Hippocampal formation (tissue), 2 donors: ENCODE results near the gene EIF4A2.

Experiments
- DNase-seq, 2 donors: peaks; one replicate each; lab custom pipeline; 2025; lab: John Stamatoyannopoulos, UW

Gene EIF4A2

DNA sequence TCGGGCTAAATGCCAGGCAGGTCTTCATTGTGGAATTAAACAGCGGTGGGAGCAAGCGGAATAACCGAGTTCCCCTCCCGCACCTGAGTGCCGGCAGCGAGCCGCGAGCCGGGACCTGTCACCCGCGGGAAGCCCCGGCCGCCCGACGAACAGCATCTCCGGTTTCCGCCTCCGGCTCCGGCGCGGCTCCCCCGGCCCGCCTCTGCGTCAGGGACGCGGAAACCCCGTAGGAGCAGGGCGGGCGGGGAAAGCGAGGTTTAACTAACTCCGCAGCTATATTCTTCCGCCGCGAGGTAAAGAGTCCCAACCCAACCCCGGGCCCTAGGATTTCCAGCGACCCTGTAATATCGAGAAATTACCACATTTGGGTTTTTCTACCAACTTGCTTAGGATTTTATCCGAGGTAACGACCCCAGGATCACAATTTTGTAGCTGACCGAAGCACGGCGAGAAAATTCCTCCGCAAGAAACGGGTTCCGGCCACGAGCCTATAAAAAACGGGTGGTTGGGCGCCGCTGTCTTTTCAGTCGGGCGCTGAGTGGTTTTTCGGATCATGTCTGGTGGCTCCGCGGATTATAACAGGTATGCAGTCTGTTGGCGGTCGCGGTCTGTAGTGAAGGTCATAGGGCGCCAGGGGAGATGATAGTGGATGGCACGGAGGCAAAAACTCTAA lies at the start of gene EIF4A2:
TSS of gene EIF4A2 (plus strand) at position 520 of the 673 bp plus-strand sequence. CDS start at position 554, 34 bp downstream.
- peak; percentile 86 to 93 for DNase-seq

DNA sequence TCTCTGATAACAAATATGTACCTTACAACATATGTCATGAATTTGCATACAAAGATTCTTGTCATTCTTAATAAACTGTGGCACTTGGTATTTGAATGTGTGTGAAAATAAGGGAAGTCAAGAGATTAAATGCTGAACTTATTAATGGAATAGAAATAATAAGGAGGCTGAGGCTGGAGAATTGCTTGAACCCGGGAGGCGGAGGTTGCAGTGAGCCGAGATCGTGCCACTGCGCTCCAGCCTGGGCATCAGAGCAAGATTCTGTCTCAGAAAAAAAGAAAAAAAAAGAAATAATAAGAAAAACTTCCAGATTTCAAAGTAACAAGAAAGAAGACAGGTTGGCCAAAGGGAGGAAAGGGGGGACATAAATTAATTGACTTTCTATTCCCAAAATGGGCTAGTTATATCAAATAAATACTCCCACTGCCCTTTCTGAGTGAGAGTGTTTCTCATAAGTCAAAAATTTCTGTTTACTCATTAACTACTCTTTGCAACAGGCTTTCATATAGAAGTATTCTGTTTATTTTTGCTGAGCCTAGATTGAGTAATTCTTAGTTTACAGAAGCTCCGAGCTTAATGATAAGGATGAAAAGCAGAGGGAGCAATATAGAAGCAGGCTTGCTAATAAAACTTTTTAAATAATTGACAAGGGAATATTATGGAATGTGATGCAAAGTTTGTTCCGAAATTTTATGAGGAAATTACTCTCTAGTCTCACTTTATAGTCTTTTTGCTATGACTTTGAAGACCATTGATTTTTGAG lies 40.6 kb upstream of the EIF4A2 start:
- DNase-seq = no peak

DNA sequence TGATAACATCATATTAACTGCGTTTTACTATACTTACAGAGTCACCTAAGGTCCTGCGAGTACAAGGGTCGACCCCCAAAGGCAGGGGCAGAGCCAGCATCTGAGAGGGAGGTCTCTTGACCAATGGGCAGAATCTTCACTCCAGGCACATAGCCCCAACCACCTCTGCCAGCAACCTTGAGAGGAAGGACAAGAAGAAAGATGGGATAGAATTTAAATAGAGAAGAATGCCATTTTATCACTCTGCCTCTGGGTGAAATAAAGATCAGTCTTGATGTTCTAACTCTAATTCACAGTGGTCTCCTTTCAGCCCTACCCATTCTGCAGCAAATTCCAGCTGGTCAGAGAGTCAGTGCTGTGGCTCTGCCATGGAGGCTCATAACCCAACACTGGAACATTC lies 39.7 kb upstream of the EIF4A2 start:
- DNase-seq = no peak

DNA sequence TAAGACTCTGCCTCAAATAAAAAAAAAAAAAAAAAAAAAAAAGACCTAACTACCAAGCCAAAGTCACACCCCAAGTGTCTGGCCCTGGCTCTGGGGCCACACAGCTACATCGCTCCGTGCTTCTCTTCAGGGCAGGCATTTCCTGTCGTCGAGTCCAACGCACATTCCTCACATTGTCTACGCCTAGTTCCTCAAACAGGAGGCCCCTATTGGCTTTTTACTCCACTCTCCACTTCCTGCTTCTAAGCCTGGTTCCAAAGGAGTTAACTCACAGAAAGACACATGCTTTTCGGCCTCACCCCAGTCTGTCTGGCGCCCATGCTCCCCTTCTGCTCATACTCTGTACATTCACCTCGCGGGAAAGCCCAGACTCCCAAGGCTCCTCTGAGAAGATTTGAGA lies 37.4 kb upstream of the EIF4A2 start:
- DNase-seq = peak; percentile 1 to 3

DNA sequence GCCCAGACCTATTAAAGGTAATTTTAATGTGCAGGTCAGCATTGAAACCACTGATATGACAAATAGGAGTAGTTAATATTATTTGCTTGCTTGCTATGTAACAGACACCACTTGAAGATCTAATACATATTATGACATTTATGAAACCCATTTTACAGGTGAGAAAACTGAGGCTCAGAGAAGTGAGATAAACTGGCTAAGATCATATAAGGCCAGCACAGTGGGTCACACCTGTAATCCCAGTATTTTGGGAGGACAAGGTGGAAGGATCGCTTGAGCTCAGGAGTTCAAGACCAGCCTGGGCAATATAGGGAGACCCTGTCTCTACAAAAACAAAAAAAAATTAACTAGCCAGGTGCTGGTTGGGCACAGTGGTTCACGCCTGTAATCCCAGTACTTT lies 33.1 kb upstream of the EIF4A2 start:
- DNase-seq = no peak

DNA sequence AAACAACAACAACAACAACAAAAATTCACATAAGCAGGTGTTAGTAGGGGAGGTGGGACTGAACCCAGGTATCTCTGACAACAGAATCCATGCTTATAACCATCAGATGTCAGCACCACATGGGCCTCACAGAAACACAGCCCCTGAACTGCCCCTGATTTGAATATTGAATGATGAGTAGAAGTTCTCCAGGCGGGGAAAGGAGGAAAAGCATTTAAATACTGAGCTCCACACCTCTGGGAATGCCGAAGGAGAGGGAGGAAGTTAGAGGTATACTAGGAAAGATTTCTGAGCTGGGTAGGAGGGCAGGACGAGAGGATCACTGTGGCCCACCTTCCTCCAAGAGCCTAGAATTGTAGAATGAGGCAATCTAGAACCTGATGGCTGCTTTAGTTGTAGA lies 31.9 kb upstream of the EIF4A2 start:
- DNase-seq = no peak

DNA sequence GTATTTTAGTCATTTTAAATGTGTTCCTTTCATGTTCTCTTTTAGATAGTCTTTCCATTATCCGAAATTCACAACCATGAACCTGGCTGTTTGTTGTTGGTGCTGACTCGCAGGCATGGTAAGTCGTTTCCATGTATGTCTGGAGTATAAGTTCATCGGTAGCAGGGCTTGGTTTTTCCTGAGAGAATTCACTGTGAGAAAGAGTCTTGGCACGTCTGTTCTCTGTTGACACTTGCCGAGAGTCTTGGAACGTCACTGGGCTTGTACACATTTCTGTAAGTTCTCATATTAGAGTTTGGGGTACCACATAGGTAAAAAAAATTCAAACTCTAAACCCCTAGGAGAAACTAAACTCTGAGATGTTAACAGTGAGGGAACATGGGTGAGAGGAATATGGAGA lies 29.4 kb upstream of the EIF4A2 start:
- no peak for DNase-seq

DNA sequence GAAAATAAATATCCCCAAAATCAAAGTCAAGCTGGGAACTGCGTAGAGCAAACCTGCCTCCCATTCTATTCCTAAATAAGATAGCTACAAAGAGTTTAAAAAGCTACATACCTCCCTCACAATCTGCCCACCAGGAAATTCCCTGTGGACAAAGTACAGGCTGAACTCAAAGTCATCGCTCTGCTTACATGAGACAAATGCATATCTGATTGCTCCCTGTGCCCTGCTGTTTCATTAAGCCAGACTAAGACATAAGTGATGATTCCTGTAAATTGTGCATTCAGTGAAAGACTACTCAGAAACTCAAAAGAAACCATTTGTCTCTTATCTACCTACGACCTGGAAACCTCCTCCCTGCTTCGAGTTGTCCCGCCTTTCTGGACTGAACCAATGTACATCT lies 28.5 kb upstream of the EIF4A2 start:
- DNase-seq = no peak

DNA sequence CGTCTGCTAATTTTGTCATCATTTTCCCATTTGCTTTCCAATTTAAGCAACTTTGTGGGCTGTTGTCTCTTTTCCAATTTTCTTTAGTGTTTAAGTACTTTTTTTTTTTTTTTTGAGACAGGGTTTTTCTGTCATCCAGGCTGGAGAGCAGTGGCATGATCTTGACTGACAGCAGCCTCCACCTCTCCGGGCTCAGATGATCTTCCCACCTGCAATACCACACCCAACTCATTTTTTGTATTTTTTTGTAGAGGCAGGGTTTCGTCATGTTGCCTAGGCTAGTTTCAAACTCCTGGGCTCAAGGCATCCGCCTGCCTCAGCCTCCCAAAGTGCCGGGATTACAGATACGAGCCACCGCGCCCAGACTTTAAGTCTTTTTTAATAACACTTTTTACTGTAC lies 26.2 kb upstream of the EIF4A2 start:
- DNase-seq = no peak

DNA sequence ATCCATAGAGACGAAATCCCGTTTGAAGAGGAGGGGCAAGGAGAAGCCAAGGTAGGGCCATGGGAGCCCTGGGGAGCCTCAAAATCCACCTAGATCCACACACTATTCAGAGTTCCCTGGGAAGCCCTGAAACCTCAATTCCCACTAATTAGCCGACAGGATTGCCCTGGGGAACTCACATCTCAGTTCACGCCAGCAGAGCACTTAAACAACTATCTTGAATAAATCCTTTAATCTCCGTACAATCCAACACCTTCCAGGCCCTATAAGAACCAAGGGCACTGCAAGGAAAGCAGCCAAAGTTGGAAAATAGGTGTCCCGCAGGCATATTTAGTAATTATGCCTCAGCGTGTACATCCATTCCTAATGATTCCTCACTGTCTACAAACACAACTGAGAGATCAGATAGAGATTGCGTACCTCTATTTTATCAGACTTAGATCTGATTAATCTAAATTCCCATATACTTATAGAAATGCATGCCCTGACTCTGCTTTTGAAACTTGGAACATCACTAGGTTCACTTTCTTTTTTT lies 25.6 kb upstream of the EIF4A2 start:
- DNase-seq = no peak

DNA sequence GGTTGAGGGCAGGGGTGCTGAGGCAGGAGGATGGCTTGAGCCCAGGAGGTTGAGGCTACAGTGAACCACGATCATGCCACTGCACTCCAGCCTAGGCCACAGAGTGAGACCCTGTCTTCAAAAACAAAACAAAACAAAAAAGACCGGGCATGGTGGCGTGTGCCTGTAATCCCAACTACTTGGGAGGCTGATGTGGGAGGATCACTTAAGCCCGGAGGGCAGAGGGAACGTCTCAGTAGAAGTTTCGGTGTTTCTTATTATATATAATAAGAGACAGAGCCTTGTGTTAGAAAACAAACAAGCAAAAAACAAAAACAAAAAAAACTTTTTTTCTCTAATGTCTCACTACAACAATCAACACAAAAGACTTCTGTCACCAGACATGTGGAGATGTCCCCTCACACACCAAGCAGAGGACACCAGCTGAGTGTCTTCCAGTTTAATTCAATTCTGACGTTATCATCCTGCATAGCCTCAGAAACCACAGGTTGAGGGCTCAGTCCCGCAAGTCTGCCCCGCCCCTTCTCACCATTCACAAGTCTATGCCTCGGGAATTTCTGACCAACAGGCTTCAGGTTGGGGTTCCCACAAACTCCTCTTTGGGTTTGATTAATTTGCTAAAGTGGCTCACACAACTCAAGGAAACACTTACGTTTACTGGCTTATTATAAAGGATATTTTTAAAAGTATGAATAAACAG lies 24.0 kb upstream of the EIF4A2 start:
- no peak for DNase-seq

DNA sequence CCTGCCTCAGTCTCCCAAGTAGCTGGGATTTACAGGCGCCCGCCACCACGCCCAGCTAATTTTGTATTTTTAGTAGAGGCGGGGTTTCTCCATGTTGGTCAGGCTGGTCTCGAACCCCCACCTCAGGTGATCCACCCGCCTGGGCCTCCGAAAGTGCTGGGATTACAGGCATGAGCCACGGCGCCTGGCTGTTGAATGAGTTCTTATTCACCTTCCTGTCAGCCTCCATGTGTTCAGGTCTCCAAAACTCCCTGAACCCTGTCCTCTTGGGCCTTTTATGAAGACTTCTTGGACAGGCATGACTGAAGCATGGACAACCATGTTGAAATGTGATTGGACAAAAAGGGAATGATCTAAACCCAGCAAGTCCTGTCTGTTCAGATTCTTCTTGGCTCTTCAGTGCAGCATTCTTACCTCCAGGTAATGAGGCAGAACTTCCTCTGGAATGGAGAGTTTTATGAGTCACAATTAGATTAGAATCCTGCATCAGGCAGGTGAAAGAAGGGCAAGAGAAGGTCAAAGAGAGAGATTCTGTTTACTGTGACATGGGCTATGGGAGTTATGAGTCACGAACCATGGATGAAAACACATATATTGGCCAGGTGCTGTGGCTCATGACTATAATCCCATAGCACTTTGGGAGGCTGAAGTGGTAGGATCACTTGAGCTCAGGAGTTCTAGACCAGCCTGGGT lies 23.1 kb upstream of the EIF4A2 start:
- no peak for DNase-seq

DNA sequence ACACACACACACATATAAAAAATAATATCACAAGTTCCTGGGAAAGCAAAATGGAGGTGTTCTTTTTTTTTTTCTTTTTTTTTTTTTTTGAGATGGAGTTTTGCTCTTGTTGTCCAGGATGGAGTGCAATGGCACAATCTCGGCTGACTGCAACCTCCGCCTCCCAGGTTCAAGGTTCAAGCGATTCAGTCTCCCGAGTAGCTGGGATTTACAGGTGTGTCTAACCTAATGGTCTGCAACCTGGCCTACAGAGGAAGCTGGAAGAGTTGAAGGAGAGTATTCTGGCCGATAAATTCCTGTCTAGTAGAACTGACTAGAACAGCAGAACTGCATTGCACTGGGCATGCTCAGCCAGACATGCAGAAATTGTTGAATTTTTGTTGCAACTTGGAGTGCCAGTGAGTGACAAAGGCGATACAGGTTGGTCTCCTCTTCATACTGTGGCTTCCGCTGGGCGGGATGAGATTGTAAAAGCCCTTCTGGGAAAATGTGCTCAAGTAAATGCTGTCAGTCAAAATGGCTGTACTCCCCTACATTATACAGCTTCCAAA lies 22.4 kb upstream of the EIF4A2 start:
- no peak for DNase-seq

DNA sequence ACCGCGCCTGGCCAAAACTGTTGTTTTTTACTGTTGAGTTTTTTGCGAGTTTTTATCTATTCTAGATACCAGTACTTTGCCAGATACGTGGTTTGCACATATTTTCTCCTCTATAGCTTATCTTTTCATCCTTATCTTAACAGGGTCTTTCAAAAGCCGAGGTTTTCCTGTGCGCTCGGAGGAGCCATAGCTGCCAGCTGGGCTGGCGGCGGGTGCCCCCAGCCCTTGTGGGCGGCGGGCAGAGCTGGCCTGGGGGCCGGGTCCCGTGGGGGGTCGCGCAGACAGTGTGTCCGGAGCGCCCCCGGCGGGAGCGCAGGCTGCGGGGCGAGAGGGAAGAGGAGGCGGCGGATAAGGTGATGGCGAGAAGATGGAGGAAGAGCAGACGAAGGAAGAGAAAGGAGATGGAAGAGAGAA lies 11.1 kb upstream of the EIF4A2 start:
- no peak for DNase-seq

DNA sequence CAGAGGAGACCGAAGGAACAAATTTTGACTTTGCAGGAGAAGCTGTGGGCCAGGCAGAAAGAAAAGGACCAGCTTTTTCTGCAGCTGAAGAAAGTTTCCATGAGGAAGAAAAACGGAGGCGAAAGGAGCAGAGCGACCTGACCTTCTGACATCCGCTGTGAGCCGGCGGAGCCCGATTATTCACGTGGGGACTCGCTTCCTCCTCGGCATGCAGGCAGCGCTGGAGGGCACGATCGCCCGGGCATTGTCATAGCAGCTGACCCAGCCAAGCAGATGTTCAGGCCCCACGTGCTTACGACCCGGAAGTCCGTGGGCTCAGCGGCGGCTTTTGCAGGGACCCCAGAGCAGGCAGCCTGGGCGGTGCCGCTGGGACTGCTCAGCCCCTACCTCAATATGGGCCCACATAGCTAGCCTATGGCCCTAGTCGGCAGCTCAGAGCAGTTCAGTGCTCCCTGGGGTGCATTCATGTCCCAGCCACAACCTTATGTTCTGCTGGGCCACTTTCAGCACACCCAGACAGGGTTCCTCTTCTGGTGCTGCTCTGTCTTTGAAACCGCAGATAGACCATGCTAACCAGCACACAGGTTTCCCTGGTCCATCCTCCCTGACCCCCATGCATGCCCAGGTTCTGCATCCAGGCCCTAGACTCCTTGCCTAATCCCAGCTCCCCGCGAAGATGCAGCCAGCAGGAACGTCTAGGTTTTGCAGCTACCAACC lies 10.5 kb upstream of the EIF4A2 start:
- peak in 1 of 2 donors; percentile 39 for DNase-seq

DNA sequence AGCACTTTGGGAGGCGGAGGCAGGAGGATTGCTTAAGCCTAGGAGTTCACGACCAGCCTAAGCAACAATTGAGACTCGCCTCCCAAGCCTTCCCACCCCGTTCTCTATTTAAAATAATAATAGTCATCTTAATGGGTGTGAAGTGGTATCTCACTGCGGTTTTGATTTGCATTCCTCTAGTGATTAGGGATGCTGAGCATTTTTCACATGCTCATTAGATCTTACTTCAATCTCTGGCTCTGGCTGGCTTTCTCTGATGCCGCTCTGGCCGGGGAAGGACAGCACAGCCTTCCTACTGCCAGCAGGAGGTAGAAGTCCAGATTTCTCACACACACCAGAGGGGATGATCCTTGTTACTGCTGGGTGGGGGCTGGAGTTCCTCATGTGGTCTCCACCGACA lies 7.4 kb upstream of the EIF4A2 start:
- no peak for DNase-seq

DNA sequence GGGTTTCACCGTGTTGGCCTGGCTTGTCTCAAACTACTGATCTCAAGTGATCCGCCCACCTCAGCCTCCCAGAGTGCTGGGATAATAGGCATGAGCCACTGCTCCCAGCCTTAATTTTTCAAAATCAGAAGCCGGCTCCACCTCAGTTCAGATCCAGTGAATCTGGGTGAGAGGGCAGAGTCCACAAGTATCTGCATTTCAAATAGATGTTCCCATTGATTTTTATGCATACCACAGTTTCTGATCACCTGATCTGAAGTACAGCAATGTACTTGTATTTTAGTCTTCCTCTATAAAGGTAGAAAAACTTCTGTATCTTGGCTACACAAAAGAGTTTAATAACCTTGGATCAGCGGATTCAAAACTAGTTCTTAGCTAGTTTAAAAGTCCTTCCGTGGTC lies 4.2 kb upstream of the EIF4A2 start:
- DNase-seq = no peak

DNA sequence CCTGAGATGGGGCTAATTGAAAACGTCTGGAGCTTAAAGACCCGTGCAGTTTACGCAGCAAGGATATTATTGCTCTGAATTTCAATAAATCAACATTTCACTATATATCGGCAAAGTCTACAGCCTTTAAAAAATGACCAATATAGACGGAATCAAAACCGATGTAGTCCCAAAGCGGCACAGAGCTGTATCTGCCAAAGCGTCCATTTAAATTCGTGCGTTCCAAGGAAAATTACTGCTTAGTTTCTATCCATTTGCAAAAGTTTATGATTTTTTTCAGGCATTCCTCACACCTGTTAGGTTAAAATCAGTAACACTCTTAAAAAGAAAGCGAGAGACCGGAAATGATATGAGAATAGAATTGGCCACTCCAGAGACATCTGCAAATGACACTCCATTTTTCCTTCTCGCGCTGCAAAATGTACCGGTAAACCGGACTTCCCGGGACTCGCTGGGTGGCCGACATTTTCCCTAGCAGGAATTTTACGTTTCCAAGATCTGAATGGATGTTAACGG lies 777 bp upstream of the EIF4A2 start:
- no peak for DNase-seq

DNA sequence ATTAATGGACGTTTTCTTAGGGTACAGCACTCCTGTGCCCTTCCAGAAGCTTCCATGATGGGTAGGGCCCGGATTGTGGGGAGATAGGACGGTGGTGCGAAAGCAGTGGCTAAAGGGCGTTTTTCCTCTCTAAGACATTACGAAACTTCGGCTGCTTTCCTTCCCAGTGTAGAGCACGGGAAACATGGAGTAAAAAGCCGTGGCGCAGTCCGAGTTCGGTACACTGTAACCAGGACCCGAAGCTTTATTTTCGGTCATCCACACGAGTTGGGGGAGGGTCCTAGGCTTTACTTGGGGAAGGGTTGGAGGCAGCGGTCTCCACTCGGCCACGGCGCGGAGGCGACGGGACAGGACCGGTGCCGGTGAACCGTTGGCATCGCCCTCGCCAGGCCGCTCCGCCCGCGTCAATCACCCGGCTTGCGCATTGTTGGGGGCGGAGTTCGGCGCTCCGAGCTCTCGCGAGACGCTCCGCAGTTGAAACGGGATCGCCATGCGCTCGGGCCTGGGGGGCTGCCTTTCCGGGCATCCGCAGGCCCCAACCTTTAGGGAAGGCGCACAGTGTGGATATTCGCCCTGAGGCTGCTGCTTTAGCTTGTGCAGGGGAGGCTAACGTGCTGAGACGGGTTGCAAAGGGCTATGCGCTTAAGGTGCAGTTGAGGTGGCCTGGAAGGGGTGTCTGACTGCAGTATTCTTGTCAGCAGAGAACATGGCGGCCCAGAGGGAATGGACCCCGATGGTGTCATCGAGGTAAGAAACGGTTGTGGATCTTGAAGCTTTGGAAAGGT lies 546 bp downstream of the EIF4A2 start:
- DNase-seq = peak; percentile 69 to 79
